Measurements from ENCODE around the gene FAM120B.

The FAM120B gene

DNA sequence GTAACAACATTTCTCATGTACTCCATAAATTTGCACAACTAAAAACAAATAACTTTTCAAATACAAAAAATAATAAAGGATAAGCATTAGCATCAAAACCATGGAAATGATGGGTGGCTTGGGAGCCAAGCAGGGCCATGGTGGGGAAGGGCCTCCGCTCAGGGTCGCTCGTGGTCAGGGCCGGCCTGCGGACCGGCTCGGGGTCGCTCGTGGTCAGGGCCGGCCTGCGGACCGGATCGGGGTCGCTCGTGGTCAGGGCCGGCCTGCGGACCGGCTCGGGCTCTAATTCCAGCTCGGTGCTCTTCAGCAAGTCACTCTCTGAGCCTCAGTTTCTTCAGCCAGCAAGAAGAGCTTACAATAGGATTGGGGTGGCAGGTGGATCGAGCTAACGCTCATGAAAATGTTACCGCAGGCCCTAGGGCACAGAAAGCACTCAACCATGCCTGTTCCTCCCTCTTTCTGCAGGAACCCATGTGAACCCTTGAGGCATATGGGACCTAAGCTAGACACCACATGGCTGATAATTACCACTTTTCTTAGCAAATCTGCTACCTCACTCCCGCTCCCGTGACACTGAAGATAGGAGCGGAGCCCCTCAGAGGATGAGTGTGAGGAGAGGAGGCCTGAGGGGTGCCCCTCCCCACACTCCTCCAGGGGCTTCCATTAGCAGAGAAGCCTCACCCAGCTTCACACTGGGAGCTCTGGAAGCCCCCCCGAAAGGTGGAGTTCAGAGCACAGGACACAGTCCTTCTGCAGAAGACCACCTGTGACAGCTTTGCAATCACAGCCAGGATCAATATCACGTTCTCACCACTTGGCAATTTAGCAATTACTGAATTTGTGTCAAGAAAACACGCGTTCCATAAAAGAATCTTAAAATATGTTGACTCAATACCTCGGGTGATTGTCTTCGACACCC lies 143.5 kb downstream of the FAM120B start:
- DNase-seq (ENCODE audit: low read depth, low spot score), result no peak
- no peak overlapping the region for H3K27ac ChIP-seq

DNA sequence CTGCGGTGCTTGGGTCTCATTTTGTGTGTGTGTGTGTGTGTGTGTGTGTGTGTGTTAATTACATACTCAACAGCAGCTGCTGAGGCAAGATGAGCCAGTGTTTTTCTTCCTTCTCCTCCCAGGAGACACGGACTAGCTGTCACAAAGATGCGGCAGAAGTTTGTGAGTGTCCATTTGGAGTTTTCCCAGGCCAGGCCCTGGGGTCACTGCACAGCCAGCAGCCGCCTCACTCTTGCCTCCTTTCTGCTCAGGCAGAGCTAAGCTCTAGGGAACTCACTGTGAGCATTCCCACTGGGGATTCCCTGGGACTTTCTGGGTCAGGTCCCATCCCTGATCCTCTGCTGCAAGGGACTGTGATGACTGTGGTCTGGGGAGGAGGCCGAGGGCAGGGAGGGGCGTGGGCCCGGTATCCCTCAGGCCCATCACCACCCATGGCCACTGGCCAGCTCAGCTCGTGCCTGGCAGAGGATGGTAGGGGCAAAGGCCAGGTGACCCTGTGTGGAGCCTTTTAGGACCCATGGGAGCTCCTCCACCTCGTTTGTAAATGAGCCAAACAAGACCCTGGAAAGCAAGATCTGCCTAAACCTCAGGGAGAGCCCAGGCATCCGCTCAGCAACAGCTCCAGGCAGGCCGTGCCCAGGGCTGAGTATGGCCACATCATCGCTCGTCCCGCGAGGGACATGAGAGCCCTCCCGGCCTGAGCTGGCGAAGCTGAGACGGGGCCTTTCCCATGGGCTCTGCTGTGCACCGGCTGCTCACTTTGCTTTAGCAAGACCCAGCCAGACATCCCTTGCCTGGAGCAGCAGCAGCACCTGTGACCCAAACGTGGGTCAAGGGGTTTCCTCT lies 144.6 kb downstream of the FAM120B start:
- no peak for DNase-seq (ENCODE audit: low read depth, low spot score)
- H3K27ac ChIP-seq, result no peak overlapping the region

DNA sequence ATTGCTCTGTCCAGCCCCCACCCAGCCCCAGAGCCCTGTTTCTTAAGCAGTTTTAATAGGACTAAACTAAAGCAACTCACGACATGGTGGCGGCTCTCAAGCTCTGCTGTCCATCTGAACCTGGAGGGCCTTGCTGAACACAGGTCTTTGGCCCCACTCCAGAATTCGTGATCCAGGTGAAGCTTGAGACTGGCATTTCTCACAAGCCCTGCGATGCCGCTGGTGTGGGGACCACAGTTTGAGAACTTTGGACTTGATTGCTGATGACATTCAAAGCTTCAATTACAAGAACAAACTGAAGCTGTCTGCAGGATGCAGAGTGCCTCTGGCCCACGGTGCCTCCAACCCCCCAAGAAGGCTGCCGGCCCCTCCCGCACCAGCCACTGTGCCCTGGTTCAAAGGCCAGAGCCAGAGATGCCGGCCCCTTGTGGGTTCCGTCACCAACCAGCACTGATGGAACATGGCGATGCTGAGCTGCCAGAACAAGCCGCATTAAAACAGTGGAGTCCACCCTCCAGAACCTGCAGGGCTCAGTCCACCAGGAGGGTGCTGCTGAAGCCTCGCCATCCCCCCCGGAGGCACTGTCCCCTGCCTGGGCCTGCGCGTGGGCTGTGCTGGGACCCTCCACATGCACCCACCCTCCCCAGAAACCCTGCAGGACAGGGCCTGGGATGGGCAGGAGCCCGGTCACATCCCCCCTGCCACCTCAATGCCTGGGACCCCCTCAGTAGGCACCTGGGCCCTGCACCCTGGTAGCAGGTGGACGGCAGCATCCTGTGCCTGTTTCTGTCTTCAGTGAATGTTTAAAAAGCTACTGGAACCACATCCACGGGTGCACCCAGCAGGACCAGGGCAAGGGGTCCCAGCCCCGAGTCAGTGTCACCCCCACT lies 145.4 kb downstream of the FAM120B start:
- no peak overlapping the region for H3K27ac ChIP-seq
- no peak for DNase-seq (ENCODE audit: low read depth, low spot score)

DNA sequence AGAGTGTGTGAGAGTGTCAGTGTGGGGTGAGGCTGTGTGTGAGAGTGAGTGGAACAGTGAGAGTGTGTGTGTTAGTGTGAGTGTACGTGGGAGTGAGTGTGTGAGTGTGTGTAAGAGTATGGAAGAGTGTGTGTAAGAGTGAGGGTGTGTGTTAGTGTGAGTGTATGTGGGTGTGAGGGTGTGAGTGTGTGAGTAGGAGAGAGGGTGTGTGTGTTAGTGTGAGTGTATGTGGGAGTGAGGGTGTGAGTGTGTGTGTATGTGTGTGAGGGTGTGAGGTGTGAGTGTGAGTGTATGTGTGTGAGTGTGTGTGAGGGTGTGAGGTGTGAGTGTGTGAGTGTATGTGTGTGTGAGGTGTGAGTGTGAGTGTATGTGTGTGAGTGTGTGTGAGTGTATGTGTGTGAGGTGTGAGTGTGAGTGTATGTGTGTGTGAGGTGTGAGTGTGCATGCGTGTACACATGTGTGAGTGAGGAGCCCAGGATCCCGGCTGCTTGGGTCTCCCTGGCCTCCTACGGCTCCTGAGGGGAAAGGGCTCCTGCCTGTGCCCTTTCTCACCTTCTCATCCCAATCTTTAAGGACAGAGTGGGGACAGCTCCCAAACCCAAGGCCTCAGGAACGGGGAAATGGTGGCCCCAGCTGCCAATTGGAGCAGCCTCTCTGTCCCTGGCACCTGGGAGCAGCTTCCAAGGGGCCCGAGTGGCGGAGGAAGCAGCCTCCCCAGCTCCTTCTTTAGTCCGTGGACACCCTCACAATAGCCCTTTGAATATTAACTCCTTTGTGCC lies 146.4 kb downstream of the FAM120B start:
- H3K27ac ChIP-seq, result no peak overlapping the region

DNA sequence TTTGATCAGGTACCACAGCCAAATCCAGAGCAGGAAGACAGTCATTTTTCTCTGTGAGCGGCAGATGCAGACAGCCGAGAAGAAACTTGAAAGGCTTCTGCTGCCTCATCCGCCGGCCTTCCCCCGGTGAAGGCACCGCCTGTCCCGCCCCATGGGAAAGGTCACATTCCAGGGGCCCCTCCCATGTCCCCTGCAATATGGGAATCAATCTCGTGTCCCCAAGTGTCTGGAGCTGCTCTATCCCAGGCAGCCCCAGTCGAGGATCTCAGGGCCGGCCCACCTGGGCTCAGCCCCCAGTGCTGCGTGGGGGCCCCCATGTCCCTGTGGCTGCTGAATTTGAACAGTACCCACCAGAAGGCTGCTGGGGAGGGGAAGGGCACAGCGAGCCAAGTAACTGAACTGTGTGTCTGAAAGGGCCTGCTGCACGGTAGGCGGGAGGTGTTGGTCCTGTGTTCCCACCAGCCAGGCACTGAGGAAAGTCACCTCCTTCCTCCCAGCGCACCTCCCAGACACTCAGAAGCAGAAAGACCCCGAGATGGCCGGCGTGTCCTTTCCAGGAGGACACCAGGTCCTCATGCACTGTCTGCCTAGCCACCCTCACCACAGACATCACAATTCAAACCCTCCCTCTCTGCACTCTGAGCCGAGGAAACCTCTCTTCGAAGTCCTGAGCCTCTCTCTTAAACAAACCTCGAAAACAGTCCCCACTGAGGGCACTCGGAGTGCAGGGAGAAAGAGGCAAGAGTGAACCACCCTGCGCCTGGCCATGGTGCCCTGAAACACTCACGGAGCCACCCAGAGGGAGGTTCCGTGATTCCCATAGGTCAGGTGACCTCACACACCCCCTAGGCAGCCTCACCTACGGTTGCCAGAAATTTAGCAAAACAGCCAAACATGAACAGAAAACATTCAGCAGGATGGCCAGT lies 147.3 kb downstream of the FAM120B start:
- no peak overlapping the region for H3K27ac ChIP-seq
- no peak for DNase-seq (ENCODE audit: low read depth, low spot score)

More for the DNA sequence above, 146.4 kb downstream of the FAM120B start:
- DNase-seq (ENCODE audit: low read depth, low spot score), result no peak

DNA sequence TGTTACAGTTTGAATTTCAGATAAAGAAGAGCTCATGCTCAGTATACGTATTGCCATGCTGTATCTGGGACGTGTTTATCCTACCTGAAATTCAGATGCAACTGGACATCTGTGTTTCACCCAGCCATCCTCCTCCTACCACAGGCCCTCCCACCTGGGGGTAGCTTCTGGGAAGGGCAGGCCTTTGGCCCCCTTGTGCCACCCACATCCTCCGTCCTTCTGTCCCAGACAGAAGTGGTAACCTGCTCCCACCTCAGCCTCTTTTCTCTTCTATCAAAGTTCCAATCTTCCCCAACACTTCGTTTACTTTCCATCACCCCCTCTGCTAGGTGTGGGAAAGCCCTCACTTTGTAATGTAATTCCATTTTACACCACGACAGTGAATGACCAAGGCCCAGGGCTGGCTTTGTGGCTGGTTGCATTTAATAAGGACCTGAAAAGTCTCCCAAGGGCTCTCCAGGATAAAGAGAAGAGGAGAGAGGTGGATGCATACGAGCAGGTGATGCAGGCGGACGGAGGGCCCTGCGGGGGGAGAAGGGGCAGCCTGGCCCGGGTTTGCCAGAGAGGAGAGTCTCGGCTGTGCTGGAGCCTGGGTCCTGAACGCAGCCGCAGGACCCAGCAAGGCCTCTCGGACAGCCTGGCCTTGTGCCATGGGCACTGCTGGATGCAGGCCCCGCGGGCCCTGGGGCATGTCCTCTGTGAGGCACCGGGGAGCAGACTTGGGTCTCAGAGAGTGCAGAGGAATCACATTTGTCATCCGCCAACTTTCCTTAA lies 148.1 kb downstream of the FAM120B start:
- DNase-seq (ENCODE audit: low read depth, low spot score), result no peak
- no peak overlapping the region for H3K27ac ChIP-seq

DNA sequence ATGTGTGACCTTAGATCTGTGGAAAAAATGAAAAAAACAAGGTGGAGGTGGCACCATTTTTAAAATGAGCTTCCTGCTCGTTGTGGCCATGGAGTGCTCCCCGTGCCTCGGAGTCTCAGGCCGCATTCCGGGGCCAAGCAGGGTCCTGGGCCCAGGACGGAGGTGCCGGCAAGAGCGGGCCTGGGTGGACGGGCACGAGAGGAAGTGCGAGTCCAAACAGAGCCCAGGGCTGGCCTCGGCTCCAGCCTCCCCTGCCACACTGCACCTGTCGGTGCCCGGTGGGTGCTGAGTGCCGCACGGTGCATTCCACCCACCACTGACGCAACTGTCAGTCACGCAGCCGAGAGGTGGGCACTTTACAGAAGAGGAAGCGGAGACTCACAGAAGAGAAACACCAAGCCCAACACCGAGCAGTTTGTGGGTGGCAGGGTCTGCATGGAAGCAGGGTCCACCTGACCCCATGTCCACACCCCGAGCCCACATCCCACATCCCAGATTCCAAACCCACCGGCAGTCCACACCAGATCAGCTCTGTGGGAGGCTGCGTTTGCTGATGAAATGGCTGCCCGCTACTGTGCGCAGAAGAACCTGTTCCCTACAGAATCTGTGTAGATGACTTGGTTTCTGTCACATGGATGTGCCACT lies 148.9 kb downstream of the FAM120B start:
- H3K27ac ChIP-seq, result no peak overlapping the region
- DNase-seq (ENCODE audit: low read depth, low spot score), result no peak

DNA sequence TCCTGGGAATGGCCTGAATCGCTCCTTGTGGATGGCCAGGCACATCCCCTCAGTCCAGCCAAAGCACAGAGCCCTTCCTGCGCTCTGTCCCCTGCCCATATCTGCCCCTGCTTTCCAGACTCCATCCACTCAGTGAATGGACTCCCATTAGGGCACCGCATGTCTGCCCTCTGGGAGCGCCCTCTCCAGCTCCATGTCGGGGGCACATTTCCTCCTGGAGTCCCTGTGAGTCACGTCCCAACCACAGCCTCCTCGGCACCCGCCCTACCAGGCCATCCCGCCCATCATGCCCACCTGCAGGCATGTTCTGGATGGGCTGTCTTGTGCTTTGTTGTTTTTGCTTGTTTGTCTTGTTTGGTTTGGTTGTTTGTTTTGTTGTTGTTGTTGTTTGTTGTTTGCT lies 149.8 kb downstream of the FAM120B start:
- no peak for DNase-seq (ENCODE audit: low read depth, low spot score)
- no peak overlapping the region for H3K27ac ChIP-seq
